Hepatocyte (in vitro differentiated cells): Measurements from ENCODE around the gene GBA3. TPM values are rescaled to one million over a fixed set of nuclear protein-coding genes. Genes with fewer than 3 reads are reported as not detected.

Experiments
- DNase-seq: peaks from one replicate; pipeline ENCODE4 v3.0.0-alpha.2; 2016; ENCODE audit warnings: low spot score
- H2AFZ ChIP-seq: fragments of 200-600 bp; sonication (generic); 2 replicates; pipeline ENCODE4 v1.6.0; 2016; ENCODE audit warnings: antibody characterized with exemption, mild to moderate bottlenecking
- H3K27ac ChIP-seq: fragments of 200-600 bp; sonication (generic); 2 replicates; pipeline ENCODE4 v1.5.1; 2016; ENCODE audit warnings: mild to moderate bottlenecking
- H3K27me3 ChIP-seq: fragments of 200-600 bp; sonication (generic); 2 replicates; pipeline ENCODE4 v1.6.1; 2016
- H3K36me3 ChIP-seq: fragments of 200-600 bp; sonication (generic); replicated peaks from 2 replicates; pipeline ENCODE4 v1.5.1; 2016; ENCODE audit warnings: low read depth; ENCODE audit not compliant: insufficient read depth
- H3K4me1 ChIP-seq: fragments of 200-600 bp; sonication (generic); 2 replicates; pipeline ENCODE4 v1.5.1; 2016; ENCODE audit warnings: mild to moderate bottlenecking, moderate library complexity; ENCODE audit not compliant: insufficient read depth
- H3K4me2 ChIP-seq: fragments of 200-600 bp; sonication (generic); 2 replicates; pipeline ENCODE4 v1.6.0; 2016
- H3K4me3 ChIP-seq: fragments of 200-600 bp; sonication (generic); 2 replicates; pipeline ENCODE4 v1.5.1; 2016; ENCODE audit warnings: mild to moderate bottlenecking
- H3K79me2 ChIP-seq: fragments of 200-600 bp; sonication (generic); 2 replicates; pipeline ENCODE4 v1.6.0; 2017; ENCODE audit warnings: mild to moderate bottlenecking
- H3K9me2 ChIP-seq: fragments of 200-600 bp; sonication (generic); replicated peaks from 2 replicates; pipeline ENCODE4 v1.6.0; 2017; ENCODE audit warnings: mild to moderate bottlenecking; ENCODE audit not compliant: insufficient read depth
- H3K9me3 ChIP-seq: fragments of 200-600 bp; sonication (generic); 2 replicates; pipeline ENCODE4 v1.5.1; 2016; ENCODE audit warnings: low read depth, mild to moderate bottlenecking
- H4K20me1 ChIP-seq: fragments of 200-600 bp; sonication (generic); 2 replicates; pipeline ENCODE4 v1.6.0; 2016; ENCODE audit warnings: mild to moderate bottlenecking; ENCODE audit not compliant: insufficient read depth, poor library complexity, severe bottlenecking
- CTCF ChIP-seq: fragments of 200-600 bp; sonication (generic); IDR thresholded peaks from 2 replicates; pipeline ENCODE4 v1.5.1; 2016; ENCODE audit warnings: antibody characterized with exemption, mild to moderate bottlenecking; ENCODE audit not compliant: poor library complexity
- EZH2 ChIP-seq: fragments of 200-600 bp; sonication (generic); IDR thresholded peaks from 2 replicates; pipeline ENCODE4 v1.6.1; 2016; ENCODE audit warnings: antibody characterized with exemption, mild to moderate bottlenecking, borderline replicate concordance
- EZH2phosphoT487 ChIP-seq: fragments of 200-600 bp; sonication (generic); IDR thresholded peaks from one replicate; pipeline ENCODE4 v1.6.1; 2018; ENCODE audit warnings: antibody characterized with exemption, mild to moderate bottlenecking, low read depth, moderate library complexity; ENCODE audit not compliant: unreplicated experiment, severe bottlenecking
- WGBS: methylation state at CpG from one replicate; pipeline ENCODE4 v1.1.6; 2016; ENCODE audit warnings: low lambda C conversion rate; ENCODE audit errors: missing lambda C conversion rate; 5-methylcytosine and 5-hydroxymethylcytosine counted together
- polyA plus RNA-seq: library from polyadenylated mRNA; unstranded; fragments of >200 nt; fragmentation: Nextera tagmentation; extraction: Ambion mirVana; gene quantifications from 2 replicates; pipeline ENCODE4 v1.2.1, GENCODE V29; 2016
- total RNA-seq: library from RNA; depleted of rRNA; stranded (reverse); fragments of >200 nt; gene quantifications from 2 replicates; pipeline ENCODE4 v1.2.3, GENCODE V29; 2014

GBA3 gene
- total and polyA plus RNA-seq, 2 experiments from 2014 or later = 14.3 to 34.2 TPM

- Histone ChIP-seq H2AFZ (no peak overlapping the region), H3K9me3 (no peaks in the 10 kb centered on the region), H4K20me1 (no peaks in the 10 kb centered on the region), H3K27me3 (no peaks in the 10 kb centered on the region), H3K4me2 (no peak overlapping the region), H3K4me1 (no peaks in the 10 kb centered on the region), H3K4me3 (no peak overlapping the region), H3K79me2 (no peaks in the 10 kb centered on the region), H3K9me2 (no peaks in the 10 kb centered on the region), H3K27ac (no peak overlapping the region), H3K36me3 (no peaks in the 10 kb centered on the region)
- TF ChIP-seq CTCF (no peak), EZH2 (no peak), EZH2phosphoT487 (no peak)
- no peak for DNase-seq
Observed at GRCh38 chr4:22668301-22668700, 24.4 kb upstream of the GBA3 start.

GRCh38 chr4:22668702-22669101 is 24.0 kb upstream of the GBA3 start:
- Histone ChIP-seq H3K27ac (no peak overlapping the region), H3K4me2 (no peak overlapping the region), H3K36me3 (no peaks in the 10 kb centered on the region), H3K27me3 (no peaks in the 10 kb centered on the region), H3K9me2 (no peaks in the 10 kb centered on the region), H3K4me3 (no peak overlapping the region), H3K4me1 (no peaks in the 10 kb centered on the region), H3K79me2 (no peaks in the 10 kb centered on the region), H4K20me1 (no peaks in the 10 kb centered on the region), H2AFZ (no peak overlapping the region), H3K9me3 (no peaks in the 10 kb centered on the region)
- TF ChIP-seq CTCF (no peak), EZH2 (no peak), EZH2phosphoT487 (no peak)
- no peak for DNase-seq

- Histone ChIP-seq H3K9me2 (no peaks in the 10 kb centered on the region), H3K27ac (no peak overlapping the region), H3K4me1 (no peaks in the 10 kb centered on the region), H3K9me3 (no peaks in the 10 kb centered on the region), H3K79me2 (no peaks in the 10 kb centered on the region), H3K4me3 (no peak overlapping the region), H3K4me2 (no peak overlapping the region), H4K20me1 (no peaks in the 10 kb centered on the region), H3K36me3 (no peaks in the 10 kb centered on the region), H2AFZ (no peak overlapping the region), H3K27me3 (no peaks in the 10 kb centered on the region)
- TF ChIP-seq EZH2phosphoT487 = no peak
- TF ChIP-seq EZH2 = no peak
- no peak for TF ChIP-seq CTCF
- DNase-seq = peak; percentile 13
- WGBS = 59% methylated on average over 1 of the region's 1 CpG
Observed at GRCh38 chr4:22670956-22671355, 21.8 kb upstream of the GBA3 start.

- WGBS = 96% methylated on average over 1 of the region's 1 CpG
- Histone ChIP-seq H3K27ac (no peak overlapping the region), H3K36me3 (no peaks in the 10 kb centered on the region), H3K4me3 (no peak overlapping the region), H3K4me2 (no peak overlapping the region), H3K9me3 (no peaks in the 10 kb centered on the region), H4K20me1 (no peaks in the 10 kb centered on the region), H3K79me2 (no peaks in the 10 kb centered on the region), H3K4me1 (no peaks in the 10 kb centered on the region), H2AFZ (no peak overlapping the region), H3K27me3 (no peaks in the 10 kb centered on the region), H3K9me2 (no peaks in the 10 kb centered on the region)
- TF ChIP-seq EZH2phosphoT487 = no peak
- no peak for TF ChIP-seq EZH2
- TF ChIP-seq CTCF = no peak
- DNase-seq = no peak
Observed at GRCh38 chr4:22672519-22672918, 20.2 kb upstream of the GBA3 start.
